BLaER1 treated with 17β-estradiol and CSF1 and Interleukin-3, amounts not matched to agents 10 nM and 100 nM (cell line): ENCODE data around the gene OSTC.

ENCODE experiments used
- H3K27ac ChIP-seq, 11 experiments: shearing (Covaris generic); formaldehyde crosslinking; 2 replicates each; pipeline ENCODE4 v1.8.1; 2022
- H3K27me3 ChIP-seq, 11 experiments: shearing (Covaris generic); formaldehyde crosslinking; 2 replicates each; pipeline ENCODE4 v1.8.1; 2022
- H3K36me3 ChIP-seq, 11 experiments: shearing (Covaris generic); formaldehyde crosslinking; 2 replicates each; pipeline ENCODE4 v1.8.1; 2022
- H3K4me1 ChIP-seq, 10 experiments: shearing (Covaris generic); formaldehyde crosslinking; 2 replicates each; pipeline ENCODE4 v1.8.1; 2022
- H3K4me2 ChIP-seq, 11 experiments: shearing (Covaris generic); formaldehyde crosslinking; 2 replicates each; pipeline ENCODE4 v1.8.1; 2022
- H3K4me3 ChIP-seq, 10 experiments: shearing (Covaris generic); formaldehyde crosslinking; 2 replicates each; pipeline ENCODE4 v1.8.1; 2022
- H3K9ac ChIP-seq, 11 experiments: shearing (Covaris generic); formaldehyde crosslinking; 2 replicates each; pipeline ENCODE4 v1.8.1; 2022
- H3K9me3 ChIP-seq, 11 experiments: shearing (Covaris generic); formaldehyde crosslinking; replicated peaks in 1 of 11; 2 replicates each; pipeline ENCODE4 v1.8.1; 2022
- H4K20me1 ChIP-seq, 11 experiments: shearing (Covaris generic); formaldehyde crosslinking; 2 replicates each; pipeline ENCODE4 v1.8.1; 2022
- Cebpa-rat ChIP-seq, 11 experiments: shearing (Covaris generic); IDR thresholded peaks; 2 replicates each; pipeline ENCODE4 v1.8.1; 2022

OSTC gene

GRCh38 chr4:108716340-108716739 lies 65.9 kb downstream of the OSTC start:
- H3K4me3 ChIP-seq = no peak overlapping the region
- H3K4me2 ChIP-seq = no peak overlapping the region
- no peaks in the 10 kb centered on the region for H3K27me3 ChIP-seq
- H3K9ac ChIP-seq = no peak overlapping the region
- no peaks in the 10 kb centered on the region for H3K36me3 ChIP-seq
- peaks cover 0 to 9% (median 0%) of the 10 kb centered on the region in 10 experiments; a peak in 5 of 20 replicates for H3K4me1 ChIP-seq
- H3K27ac ChIP-seq = no peak overlapping the region
- no peak for TF ChIP-seq Cebpa-rat (IDR thresholded peaks at IDR 0.05)
- H3K9me3 ChIP-seq = no peaks in the 10 kb centered on the region
- H4K20me1 ChIP-seq = no peaks in the 10 kb centered on the region

- no peaks in the 10 kb centered on the region for H3K36me3 ChIP-seq
- no peak overlapping the region for H3K4me3 ChIP-seq
- peak overlapping the region in 3 of 11 experiments; percentile 21 to 45 (median 39); a peak in 3 of 22 replicates for H3K4me2 ChIP-seq
- no peak overlapping the region for H3K27ac ChIP-seq
- H3K9me3 ChIP-seq = peaks cover 0 to 9% (median 6%) of the 10 kb centered on the region in 11 experiments; a peak in 8 of 22 replicates
- no peaks in the 10 kb centered on the region for H3K27me3 ChIP-seq
- H4K20me1 ChIP-seq = no peaks in the 10 kb centered on the region
- no peak for TF ChIP-seq Cebpa-rat (IDR thresholded peaks at IDR 0.05)
- H3K9ac ChIP-seq = no peak overlapping the region
- peaks cover 0 to 9% (median 0%) of the 10 kb centered on the region in 10 experiments; a peak in 5 of 20 replicates for H3K4me1 ChIP-seq
Measured at GRCh38 chr4:108717386-108717785, 67.0 kb downstream of the OSTC start.
